Smooth muscle cell (in vitro differentiated cells): Measurements from ENCODE around the gene CXADR. TPM values are rescaled to one million over a fixed set of nuclear protein-coding genes. Genes with fewer than 3 reads are reported as not detected.
A peak's percentile ranks its signal among the peaks of the same experiment; 100 is the strongest.

Source experiments
- DNase-seq: peaks from one replicate; lab custom pipeline; 2025; ENCODE audit not compliant: unreplicated experiment; lab: John Stamatoyannopoulos, UW
- H2AFZ ChIP-seq: fragments of 200-600 bp; sonication (generic); 2 replicates; pipeline ENCODE4 v1.6.0; 2016; ENCODE audit warnings: antibody characterized with exemption, low read depth, mild to moderate bottlenecking
- H3F3A ChIP-seq: fragments of 200-600 bp; sonication (generic); 2 replicates; pipeline ENCODE4 v1.6.0; 2017; ENCODE audit warnings: antibody characterized with exemption, low read depth
- H3K27ac ChIP-seq: fragments of 200-600 bp; sonication (generic); 2 replicates; pipeline ENCODE4 v1.5.1; 2016; ENCODE audit warnings: low read depth, mild to moderate bottlenecking
- H3K27me3 ChIP-seq: fragments of 200-600 bp; sonication (generic); 2 replicates; pipeline ENCODE4 v1.6.1; 2016; ENCODE audit warnings: low read depth, mild to moderate bottlenecking
- H3K36me3 ChIP-seq: fragments of 200-600 bp; sonication (generic); 2 replicates; pipeline ENCODE4 v1.5.1; 2016; ENCODE audit warnings: low read depth
- H3K4me1 ChIP-seq: fragments of 200-600 bp; sonication (generic); 2 replicates; pipeline ENCODE4 v1.5.1; 2016; ENCODE audit warnings: low read depth
- H3K4me2 ChIP-seq: fragments of 200-600 bp; sonication (generic); 2 replicates; pipeline ENCODE4 v1.6.0; 2016; ENCODE audit warnings: mild to moderate bottlenecking
- H3K4me3 ChIP-seq: fragments of 200-600 bp; sonication (generic); 2 replicates; pipeline ENCODE4 v1.5.1; 2016; ENCODE audit warnings: mild to moderate bottlenecking
- H3K79me2 ChIP-seq: fragments of 200-600 bp; sonication (generic); 2 replicates; pipeline ENCODE4 v1.6.0; 2016; ENCODE audit warnings: low read depth, mild to moderate bottlenecking
- H3K9ac ChIP-seq: fragments of 200-600 bp; sonication (generic); 2 replicates; pipeline ENCODE4 v1.6.0; 2016; ENCODE audit warnings: low read depth
- H3K9me3 ChIP-seq: fragments of 200-600 bp; sonication (generic); replicated peaks from 2 replicates; pipeline ENCODE4 v1.5.1; 2016; ENCODE audit warnings: low read depth
- H4K20me1 ChIP-seq: fragments of 200-600 bp; sonication (generic); 2 replicates; pipeline ENCODE4 v1.6.0; 2016; ENCODE audit warnings: low read depth
- CTCF ChIP-seq: fragments of 200-600 bp; sonication (generic); IDR thresholded peaks from 2 replicates; pipeline ENCODE4 v1.5.1; 2017; ENCODE audit warnings: borderline replicate concordance, mild to moderate bottlenecking, antibody characterized with exemption; ENCODE audit not compliant: insufficient read depth, poor library complexity, severe bottlenecking
- WGBS: methylation state at CpG from one replicate; pipeline ENCODE4 v1.1.7; 2016; ENCODE audit warnings: low lambda C conversion rate; 5-methylcytosine and 5-hydroxymethylcytosine counted together
- polyA plus RNA-seq: library from polyadenylated mRNA; unstranded; fragments of >200 nt; fragmentation: Nextera tagmentation; extraction: Ambion mirVana; gene quantifications from 2 replicates; pipeline ENCODE4 v1.2.1, GENCODE V29; 2016
- total RNA-seq: library from RNA; depleted of rRNA; stranded (reverse); fragments of >200 nt; gene quantifications from 2 replicates; pipeline ENCODE4 v1.2.3, GENCODE V29; 2014

The CXADR gene
- total and polyA plus RNA-seq, 2 experiments from 2014 or later: 19.5 to 42.0 TPM

- peaks cover 12% of the 10 kb centered on the region for H3F3A ChIP-seq
- no peak overlapping the region for H3K4me3 ChIP-seq
- peak overlapping the region; percentile 9 for H3K27ac ChIP-seq
- H3K4me1 ChIP-seq: no peaks in the 10 kb centered on the region
- H4K20me1 ChIP-seq: peaks cover 90% of the 10 kb centered on the region
- no peak overlapping the region for H3K4me2 ChIP-seq
- H3K36me3 ChIP-seq: peaks cover 42% of the 10 kb centered on the region
- H3K9ac ChIP-seq: no peak overlapping the region
- DNase-seq: no peak
- H3K9me3 ChIP-seq: no peaks in the 10 kb centered on the region
- 97% methylated on average over 3 of the region's 3 CpGs for WGBS
- no peak for TF ChIP-seq CTCF
- no peak overlapping the region for H2AFZ ChIP-seq
- H3K79me2 ChIP-seq: peaks cover 30% of the 10 kb centered on the region
- H3K27me3 ChIP-seq: no peaks in the 10 kb centered on the region
Observed at GRCh38 chr21:17598437-17598836, 85.6 kb downstream of the CXADR start.

GRCh38 chr21:17602874-17603273 lies 90.0 kb downstream of the CXADR start:
- no peak overlapping the region for H2AFZ ChIP-seq
- 57% methylated on average over 3 of the region's 3 CpGs for WGBS
- peaks cover 65% of the 10 kb centered on the region for H3K79me2 ChIP-seq
- no peak overlapping the region for H3K9ac ChIP-seq
- H3K9me3 ChIP-seq: no peaks in the 10 kb centered on the region
- DNase-seq: no peak
- no peak overlapping the region for H3K4me3 ChIP-seq
- peaks cover 89% of the 10 kb centered on the region for H4K20me1 ChIP-seq
- TF ChIP-seq CTCF: no peak
- no peaks in the 10 kb centered on the region for H3K27me3 ChIP-seq
- H3K4me1 ChIP-seq: peaks cover 3% of the 10 kb centered on the region
- H3F3A ChIP-seq: no peaks in the 10 kb centered on the region
- H3K36me3 ChIP-seq: peaks cover 24% of the 10 kb centered on the region
- peak overlapping the region; percentile 10 for H3K27ac ChIP-seq
- no peak overlapping the region for H3K4me2 ChIP-seq

GRCh38 chr21:17607684-17608083 lies 94.8 kb downstream of the CXADR start:
- 75% methylated on average over 2 of the region's 2 CpGs for WGBS

More at GRCh38 chr21:17607684-17608083, 94.8 kb downstream of the CXADR start:
- Histone ChIP-seq H4K20me1 (peaks cover 76% of the 10 kb centered on the region), H2AFZ (no peak overlapping the region), H3K79me2 (peaks cover 72% of the 10 kb centered on the region), H3K4me1 (peaks cover 11% of the 10 kb centered on the region), H3K9me3 (no peaks in the 10 kb centered on the region), H3K9ac (no peak overlapping the region), H3K4me2 (peak overlapping the region; percentile 15), H3F3A (peaks cover 10% of the 10 kb centered on the region), H3K4me3 (no peak overlapping the region), H3K27ac (peak overlapping the region; percentile 80), H3K36me3 (peaks cover 8% of the 10 kb centered on the region), H3K27me3 (no peaks in the 10 kb centered on the region)
- TF ChIP-seq CTCF: no peak
- DNase-seq: no peak
